Pons (tissue), 1 donor: ENCODE results near the gene TMEM175.
A peak's percentile ranks its signal among the peaks of the same experiment; 100 is the strongest.

Experiments used
- DNase-seq: peaks from one replicate; pipeline ENCODE4 v3.0.0-alpha.2; 2016; ENCODE audit warnings: low spot score

The TMEM175 gene

GRCh38 chr4:947491-947971, 15.3 kb downstream of the TMEM175 start:
- no peak for DNase-seq

- no peak for DNase-seq
Observed at GRCh38 chr4:948101-948935, 16.1 kb downstream of the TMEM175 start.

- DNase-seq, result no peak
Observed at GRCh38 chr4:948936-949300, 16.7 kb downstream of the TMEM175 start.

GRCh38 chr4:949656-950055, 17.4 kb downstream of the TMEM175 start:
- no peak for DNase-seq

- DNase-seq, result no peak
Observed at GRCh38 chr4:950136-951020, 18.1 kb downstream of the TMEM175 start.

DNA sequence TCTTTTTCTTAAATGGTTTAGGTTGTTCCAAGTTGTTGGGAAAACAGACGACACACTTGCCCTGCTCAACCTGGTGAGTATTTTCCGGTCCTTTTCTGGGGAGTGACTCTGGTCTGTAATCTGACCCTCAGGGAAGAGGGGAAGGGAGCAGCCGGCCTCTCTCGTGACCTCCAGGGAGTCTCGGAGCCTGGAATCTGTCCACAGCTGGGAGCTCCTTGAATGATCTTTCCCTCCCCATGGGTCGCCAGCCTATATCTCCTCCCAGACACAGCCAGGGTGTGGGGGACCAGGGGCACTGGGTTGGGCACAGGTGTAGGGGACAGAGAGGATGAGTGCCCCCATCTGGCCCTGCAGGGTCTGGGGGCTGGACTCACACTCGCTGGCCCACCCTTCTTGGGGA, 18.9 kb downstream of the TMEM175 start:
- DNase-seq, result no peak

- DNase-seq, result no peak
Observed at GRCh38 chr4:951594-952468, 19.6 kb downstream of the TMEM175 start.

DNA sequence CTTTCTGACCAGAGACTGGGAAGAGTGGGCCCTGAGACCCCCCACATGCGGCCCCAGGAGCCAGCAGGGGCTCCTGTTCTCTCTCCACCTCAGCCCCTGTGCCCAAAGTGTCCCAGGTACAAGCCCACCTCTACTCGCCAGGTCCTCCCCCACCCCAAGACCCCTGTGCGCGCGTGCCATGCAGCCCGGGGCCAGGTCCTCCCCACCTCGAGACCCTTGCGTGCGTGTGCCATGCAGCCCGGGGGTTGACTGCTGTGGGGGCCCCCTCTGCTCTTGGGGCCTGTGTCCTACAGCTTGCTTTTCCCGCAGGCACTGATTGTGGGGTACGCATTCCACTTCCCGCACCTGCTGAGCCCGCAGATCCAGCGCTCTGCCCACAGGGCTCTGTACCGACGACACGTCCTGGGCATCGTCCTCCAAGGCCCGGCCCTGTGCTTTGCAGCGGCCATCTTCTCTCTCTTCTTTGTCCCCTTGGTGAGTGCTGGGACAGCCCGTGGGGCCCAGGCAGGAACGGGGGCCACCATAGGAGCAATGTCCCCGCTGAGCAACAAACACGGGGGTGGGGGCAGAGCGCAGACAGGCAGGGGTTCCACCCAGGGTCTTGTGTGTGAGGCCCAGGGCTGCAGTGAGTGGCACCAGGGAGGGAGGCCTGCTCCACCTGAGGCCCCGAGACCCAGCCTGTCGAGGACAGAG, 20.8 kb downstream of the TMEM175 start:
- DNase-seq, result no peak

- DNase-seq, result no peak
Observed at GRCh38 chr4:953574-953915, 21.3 kb downstream of the TMEM175 start.

- no peak for DNase-seq
Observed at GRCh38 chr4:954211-955020, 22.2 kb downstream of the TMEM175 start.

DNA sequence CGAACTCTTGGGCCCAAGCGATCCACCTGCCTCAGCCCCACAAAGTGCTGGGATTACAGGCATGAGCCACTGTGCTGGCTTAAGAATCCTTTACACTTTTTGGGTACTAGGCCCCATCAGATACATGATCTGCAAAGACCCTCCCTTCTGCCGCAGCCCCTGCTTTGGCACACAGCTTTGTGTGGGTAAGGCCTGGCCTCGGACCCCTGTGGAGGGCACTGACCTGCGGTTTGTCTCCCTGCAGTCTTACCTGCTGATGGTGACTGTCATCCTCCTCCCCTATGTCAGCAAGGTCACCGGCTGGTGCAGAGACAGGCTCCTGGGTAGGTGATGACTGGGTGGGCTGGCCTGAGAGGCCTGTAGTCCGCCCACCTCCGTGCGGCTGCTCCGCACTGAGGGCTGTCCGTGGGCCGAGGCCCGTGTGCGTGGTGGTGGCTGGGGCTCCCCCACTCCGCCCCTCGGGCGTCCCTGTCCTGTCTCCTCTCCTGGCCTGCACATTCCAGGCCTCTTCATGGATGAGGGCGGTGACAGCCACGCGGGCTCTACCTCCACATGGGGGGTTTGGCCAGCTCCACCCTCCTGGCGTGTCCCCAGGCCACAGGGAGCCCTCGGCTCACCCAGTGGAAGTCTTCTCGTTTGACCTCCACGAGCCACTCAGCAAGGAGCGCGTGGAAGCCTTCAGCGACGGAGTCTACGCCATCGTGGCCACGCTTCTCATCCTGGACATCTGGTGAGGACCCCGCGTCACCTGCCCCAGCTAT, 23.1 kb downstream of the TMEM175 start:
- no peak for DNase-seq

- no peak for DNase-seq
Observed at GRCh38 chr4:955931-956381, 23.7 kb downstream of the TMEM175 start.

GRCh38 chr4:956531-957230, 24.4 kb downstream of the TMEM175 start:
- no peak for DNase-seq

DNA sequence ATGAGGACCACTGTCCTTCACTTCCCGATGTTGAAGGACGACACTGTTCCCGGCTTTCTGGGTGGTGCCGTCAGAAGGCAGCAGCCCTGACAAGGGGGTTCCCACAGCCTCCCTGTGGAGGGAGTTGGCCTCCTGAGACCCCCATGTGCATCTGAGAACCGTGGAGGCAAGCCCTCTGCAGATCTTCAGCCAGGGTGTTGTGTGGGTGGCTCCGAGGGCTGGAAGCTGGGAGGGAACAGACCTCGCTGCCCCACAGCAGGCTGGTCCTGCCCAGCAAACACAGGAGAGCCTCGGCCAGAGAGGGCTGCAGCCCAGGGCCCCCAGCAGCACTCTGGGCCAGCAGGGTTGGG, 24.9 kb downstream of the TMEM175 start:
- no peak for DNase-seq

GRCh38 chr4:957581-958313, 25.5 kb downstream of the TMEM175 start:
- no peak for DNase-seq

DNA sequence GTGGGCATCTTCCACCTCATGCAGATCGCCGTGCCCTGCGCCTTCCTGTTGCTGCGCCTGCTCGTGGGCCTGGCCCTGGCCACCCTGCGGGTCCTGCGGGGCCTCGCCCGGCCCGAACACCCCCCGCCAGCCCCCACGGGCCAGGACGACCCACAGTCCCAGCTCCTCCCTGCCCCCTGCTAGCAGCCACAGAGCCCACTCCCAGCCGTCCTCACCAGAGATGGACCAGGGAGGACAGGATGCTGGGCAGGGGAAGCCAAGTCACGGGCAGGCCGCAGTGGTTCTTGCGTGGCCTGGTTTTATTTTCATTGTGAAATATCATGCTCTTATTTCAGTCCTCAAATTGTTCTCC, 26.0 kb downstream of the TMEM175 start:
- DNase-seq, result no peak

- DNase-seq, result peak; percentile 22
Observed at GRCh38 chr4:958696-959337, 26.6 kb downstream of the TMEM175 start.
